Central memory CD8-positive, alpha-beta T cell (primary cell): ENCODE data around the gene KCNQ2.

ENCODE experiments used
- ATAC-seq: fragments of 150-1000 bp; cut with Tn5 transposase; replicated peaks from 2 replicates; pipeline ENCODE4 v1.10.0; 2022; ENCODE audit warnings: mild to moderate bottlenecking, moderate FRiP score, moderate number of reproducible peaks; ENCODE audit not compliant: poor library complexity, severe bottlenecking; ENCODE audit errors: extremely low read depth
- DNase-seq, 2 donors: peaks; one replicate each; pipeline ENCODE4 v3.0.0; 2021; ENCODE audit warnings: low spot score in 2 of 2
- H3K27ac Mint-ChIP-seq: one replicate; pipeline ENCODE4 v1.8.0; 2022; ENCODE audit warnings: low read depth, mild to moderate bottlenecking, moderate library complexity, mixed read lengths
- H3K27me3 Mint-ChIP-seq: one replicate; pipeline ENCODE4 v1.8.0; 2022; ENCODE audit warnings: mixed read lengths
- H3K36me3 Mint-ChIP-seq: one replicate; pipeline ENCODE4 v1.8.0; 2022; ENCODE audit warnings: mild to moderate bottlenecking, moderate library complexity, mixed read lengths; ENCODE audit not compliant: insufficient read depth
- H3K4me1 Mint-ChIP-seq: one replicate; pipeline ENCODE4 v1.8.0; 2022; ENCODE audit warnings: mixed read lengths
- H3K4me3 Mint-ChIP-seq: one replicate; pipeline ENCODE4 v1.8.0; 2022; ENCODE audit warnings: mild to moderate bottlenecking, moderate library complexity, mixed read lengths
- H3K9me3 Mint-ChIP-seq: one replicate; pipeline ENCODE4 v1.8.0; 2022; ENCODE audit warnings: mixed read lengths

The KCNQ2 gene

DNA sequence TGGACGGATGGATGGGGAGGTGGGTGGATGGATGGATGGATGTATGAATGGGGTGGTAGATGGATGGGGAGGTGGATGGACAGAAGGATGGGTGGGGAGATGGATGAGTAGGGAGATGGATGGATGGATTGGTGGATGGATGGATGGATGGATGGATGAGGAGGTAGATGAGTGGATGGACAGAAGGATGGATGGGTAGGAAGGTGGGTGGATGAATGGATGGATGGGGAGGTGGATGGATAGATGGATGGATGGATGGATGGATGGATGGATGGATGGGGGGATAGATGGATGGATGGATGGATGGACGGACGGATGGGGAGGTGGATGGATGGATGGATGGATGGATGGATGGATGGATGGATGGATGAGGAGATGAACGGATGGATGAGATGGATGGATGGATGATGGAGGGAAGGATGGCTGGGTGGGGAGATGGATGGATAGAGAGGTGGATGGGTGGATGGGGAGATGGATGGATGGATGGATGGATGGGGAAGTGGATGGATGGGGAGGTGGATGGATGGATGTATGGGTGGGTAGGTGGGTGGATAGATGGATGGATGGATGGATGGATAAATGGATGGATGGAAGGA lies 19.3 kb upstream of the KCNQ2 start:
- DNase-seq, result no peak
- Mint-ChIP-seq H3K4me3 (no peak overlapping the region), H3K4me1 (no peaks in the 10 kb centered on the region), H3K27me3 (peaks cover 12% of the 10 kb centered on the region), H3K9me3 (no peaks in the 10 kb centered on the region), H3K27ac (no peak overlapping the region), H3K36me3 (no peaks in the 10 kb centered on the region)
- ATAC-seq, result no peak

DNA sequence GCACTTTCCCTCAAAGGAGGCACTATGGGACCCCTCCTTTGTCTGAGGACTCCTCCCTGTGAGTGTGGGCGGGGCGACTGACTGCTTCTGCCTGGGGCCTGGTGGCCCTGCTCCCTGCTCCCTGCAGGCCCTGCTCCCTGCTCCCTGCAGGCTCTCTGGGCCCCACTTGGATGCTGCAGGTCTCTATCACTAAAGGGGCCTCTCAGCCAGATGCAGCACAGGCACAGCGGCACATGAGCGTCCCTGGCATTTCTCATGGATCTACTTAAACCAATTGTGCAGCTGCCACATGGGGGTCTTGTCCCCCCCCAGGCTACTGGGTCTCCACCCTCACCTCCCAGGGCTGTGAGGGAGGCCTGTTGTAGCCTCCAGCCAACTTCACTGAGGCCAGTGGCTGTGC lies 18.6 kb upstream of the KCNQ2 start:
- Mint-ChIP-seq H3K4me1 (no peaks in the 10 kb centered on the region), H3K27ac (no peak overlapping the region), H3K36me3 (no peaks in the 10 kb centered on the region), H3K9me3 (no peaks in the 10 kb centered on the region), H3K4me3 (no peak overlapping the region), H3K27me3 (peaks cover 18% of the 10 kb centered on the region)
- ATAC-seq (no peak), DNase-seq (no peak)

DNA sequence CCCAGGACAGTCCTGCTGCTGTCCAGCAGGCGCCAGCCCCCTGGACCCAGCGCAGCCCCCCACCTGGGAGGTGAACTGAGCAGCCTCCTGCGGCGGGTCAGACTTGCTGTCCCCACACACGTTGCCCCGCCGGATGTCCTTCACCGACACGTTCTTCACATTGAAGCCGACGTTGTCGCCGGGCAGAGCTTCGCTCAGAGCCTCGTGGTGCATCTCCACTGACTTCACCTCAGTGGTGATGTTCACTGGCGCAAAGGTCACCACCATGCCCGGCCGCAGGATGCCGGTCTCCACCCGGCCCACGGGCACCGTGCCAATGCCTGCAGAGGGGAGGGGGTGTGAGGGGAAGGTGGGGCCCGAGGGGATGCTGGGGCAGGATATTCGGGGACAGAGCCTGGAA lies 18.0 kb upstream of the KCNQ2 start:
- ATAC-seq (no peak), DNase-seq (no peak)
- peaks cover 25% of the 10 kb centered on the region for H3K27me3 Mint-ChIP-seq
- no peaks in the 10 kb centered on the region for H3K36me3 Mint-ChIP-seq
- no peaks in the 10 kb centered on the region for H3K4me1 Mint-ChIP-seq
- H3K4me3 Mint-ChIP-seq, result no peak overlapping the region
- H3K9me3 Mint-ChIP-seq, result no peaks in the 10 kb centered on the region
- no peak overlapping the region for H3K27ac Mint-ChIP-seq

DNA sequence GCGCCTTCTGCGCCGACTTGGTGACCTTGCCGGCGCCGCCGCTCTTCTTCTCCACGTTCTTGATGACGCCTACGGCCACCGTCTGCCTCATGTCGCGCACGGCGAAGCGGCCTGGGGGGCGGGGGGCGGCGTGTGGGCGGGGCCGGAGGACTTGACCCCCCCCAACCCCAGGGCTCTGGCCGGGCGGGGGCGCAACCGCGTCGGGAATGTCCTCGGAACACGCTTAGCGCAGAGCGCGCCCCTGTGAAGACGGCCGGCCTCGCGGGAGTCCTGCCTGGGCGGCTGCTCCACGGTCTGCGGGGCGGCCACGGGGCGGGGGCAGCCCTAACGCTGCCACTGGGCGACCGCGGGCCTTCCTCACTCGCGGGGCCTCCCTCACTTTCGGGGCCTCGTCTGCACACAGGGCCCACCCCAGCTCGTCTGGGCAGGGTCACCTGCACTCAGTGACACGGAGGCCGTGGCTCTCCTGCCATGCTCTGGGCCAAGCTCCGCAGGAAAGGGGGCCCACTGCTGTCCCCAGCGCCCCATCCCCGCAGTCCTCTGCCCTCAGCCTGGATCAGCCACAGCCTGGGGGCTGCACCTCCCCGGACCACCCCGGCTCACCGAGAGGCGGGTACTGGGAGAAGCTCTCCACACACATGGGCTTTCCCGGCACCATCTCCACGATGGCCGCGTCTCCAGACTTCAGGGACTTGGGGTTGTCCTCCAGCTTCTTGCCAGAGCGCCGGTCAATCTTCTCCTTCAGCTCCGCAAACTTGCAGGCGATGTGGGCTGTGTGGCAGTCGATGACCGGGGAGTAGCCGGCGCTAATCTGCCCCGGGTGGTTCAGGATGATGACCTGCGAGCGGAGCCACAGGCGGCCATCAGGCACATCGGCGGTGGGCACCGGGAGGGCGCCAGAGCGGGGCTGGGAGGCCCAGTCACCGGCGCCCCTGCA lies 16.1 kb upstream of the KCNQ2 start:
- H3K4me3 Mint-ChIP-seq, result no peak overlapping the region
- H3K4me1 Mint-ChIP-seq, result no peaks in the 10 kb centered on the region
- no peaks in the 10 kb centered on the region for H3K36me3 Mint-ChIP-seq
- H3K27me3 Mint-ChIP-seq, result peaks cover 35% of the 10 kb centered on the region
- ATAC-seq (no peak), DNase-seq (no peak)
- H3K9me3 Mint-ChIP-seq, result no peaks in the 10 kb centered on the region
- H3K27ac Mint-ChIP-seq, result no peak overlapping the region

DNA sequence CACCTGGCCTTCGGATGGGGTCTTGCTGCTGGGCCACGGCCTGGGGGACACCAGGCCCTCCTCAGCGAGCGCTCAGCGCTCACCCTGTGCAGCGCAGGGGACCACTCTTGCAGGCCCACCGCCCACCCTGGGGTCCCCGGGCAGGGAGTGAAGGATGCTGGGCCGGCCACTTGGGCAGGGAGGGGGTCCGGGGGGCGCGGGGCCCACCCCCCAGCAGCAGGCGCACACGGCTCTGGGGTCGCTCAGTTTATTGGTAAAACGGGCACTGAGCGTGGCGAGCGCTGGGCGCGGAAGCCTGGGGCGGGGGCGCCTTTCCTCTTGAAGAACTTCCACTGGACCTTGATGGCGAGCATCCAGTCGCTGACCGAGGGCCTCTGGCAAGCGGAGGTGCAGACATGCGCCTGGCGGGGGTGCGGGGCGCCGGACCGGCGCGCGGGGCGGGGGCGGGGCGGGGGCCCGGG lies 15.4 kb upstream of the KCNQ2 start:
- Mint-ChIP-seq H3K27me3 (peaks cover 41% of the 10 kb centered on the region), H3K36me3 (no peaks in the 10 kb centered on the region), H3K4me1 (peaks cover 4% of the 10 kb centered on the region), H3K27ac (no peak overlapping the region), H3K9me3 (no peaks in the 10 kb centered on the region), H3K4me3 (no peak overlapping the region)
- no peak for ATAC-seq
- DNase-seq, result no peak

DNA sequence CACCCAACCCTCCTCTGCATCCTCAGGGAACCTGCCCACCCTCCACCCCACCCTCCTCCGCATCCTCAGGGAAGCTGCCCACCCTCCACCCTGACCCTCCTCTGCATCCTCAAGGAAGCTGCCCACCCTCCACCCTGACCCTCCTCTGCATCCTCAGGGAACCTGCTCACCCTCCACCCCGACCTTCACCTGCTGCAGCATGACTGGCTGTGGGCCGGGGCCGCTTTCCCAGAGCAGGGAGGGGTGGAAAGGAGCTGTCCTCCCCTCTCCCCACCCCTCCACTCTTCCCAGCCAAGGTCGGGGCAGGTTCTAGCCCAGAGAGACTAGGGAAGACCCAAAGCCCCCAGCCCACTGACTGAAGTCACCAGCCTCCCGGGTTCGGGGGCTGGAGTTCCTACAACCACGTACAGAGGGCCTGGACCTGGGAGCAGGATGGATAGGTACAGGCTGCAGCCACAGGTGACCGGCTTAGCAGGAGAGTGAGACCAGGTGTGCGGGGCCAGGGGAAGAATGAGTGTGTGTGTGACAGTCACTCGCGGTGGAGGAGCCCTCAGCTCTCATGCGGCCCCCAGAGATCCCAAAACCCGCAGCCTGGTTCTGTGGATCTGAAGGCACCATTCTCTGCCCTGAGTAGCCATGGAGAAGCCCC lies 14.8 kb upstream of the KCNQ2 start:
- H3K36me3 Mint-ChIP-seq, result no peaks in the 10 kb centered on the region
- no peak overlapping the region for H3K4me3 Mint-ChIP-seq
- DNase-seq (no peak), ATAC-seq (no peak)
- H3K27ac Mint-ChIP-seq, result no peak overlapping the region
- peaks cover 47% of the 10 kb centered on the region for H3K27me3 Mint-ChIP-seq
- H3K9me3 Mint-ChIP-seq, result no peaks in the 10 kb centered on the region
- H3K4me1 Mint-ChIP-seq, result peaks cover 5% of the 10 kb centered on the region

DNA sequence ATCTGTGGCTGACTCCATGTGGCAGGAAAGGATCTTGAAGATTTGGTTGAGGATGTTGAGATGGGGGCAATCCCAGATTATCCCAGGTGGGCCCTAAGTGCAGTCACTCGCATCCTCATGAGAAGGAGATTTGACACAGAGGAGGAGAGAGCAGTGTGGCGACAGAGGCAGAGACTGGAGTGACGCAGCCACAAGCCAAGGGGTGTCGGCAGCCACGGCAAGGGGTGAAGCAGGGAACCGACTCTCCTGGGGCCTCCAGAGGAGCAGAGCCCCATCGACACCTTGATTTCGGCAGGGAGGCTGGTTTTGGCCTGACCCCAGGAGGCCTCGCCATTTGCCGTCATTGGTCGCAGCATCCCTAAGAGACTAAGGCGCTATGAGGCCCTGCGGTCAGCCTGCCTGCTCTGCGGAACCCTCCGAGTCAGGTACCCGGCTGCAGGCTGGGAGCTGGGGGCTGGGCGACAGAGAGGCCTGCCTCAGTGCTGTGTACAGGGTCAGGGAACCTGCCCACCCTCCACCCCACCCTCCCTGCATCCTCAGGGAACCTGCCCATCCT lies 13.9 kb upstream of the KCNQ2 start:
- DNase-seq (no peak), ATAC-seq (no peak)
- Mint-ChIP-seq H3K36me3 (no peaks in the 10 kb centered on the region), H3K4me3 (no peak overlapping the region), H3K4me1 (peaks cover 5% of the 10 kb centered on the region), H3K27me3 (peaks cover 56% of the 10 kb centered on the region), H3K9me3 (no peaks in the 10 kb centered on the region), H3K27ac (no peak overlapping the region)

DNA sequence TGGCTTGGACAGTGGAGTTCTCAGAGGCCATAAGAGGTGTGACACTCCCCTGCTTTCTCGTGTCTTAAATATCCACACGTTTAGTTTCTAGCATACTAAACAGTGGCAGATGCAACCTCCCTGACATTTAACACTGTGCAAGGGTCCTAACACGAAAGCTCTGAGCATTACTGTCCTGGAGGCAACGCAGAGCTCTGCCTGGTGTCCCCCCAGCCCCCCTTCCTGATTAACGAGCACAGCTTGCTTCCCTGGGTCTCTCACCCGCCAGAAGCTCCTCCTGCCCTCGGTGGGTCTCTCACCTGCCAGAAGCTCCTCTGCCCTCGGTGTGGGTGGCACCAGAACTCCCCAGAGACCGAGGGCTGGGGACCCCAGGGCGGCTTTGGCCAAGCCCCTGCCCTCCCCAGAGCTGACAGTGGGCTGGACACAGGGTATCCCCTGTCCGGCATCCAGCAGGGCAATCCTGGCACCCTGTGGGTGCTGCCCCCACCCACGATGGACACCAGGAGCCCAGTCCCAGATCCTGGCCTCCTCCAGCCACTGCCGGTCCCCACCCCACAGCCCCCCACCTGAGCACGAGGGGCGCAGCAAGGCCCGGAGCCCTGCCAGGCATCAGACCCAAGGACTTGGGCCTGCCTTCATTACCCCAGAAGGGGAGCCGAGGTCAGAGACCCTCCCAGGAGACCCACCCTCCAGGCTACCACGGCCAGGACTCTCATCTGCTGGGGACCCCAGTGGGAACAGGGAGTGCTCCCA lies 12.4 kb upstream of the KCNQ2 start:
- H3K9me3 Mint-ChIP-seq, result no peaks in the 10 kb centered on the region
- DNase-seq (no peak), ATAC-seq (no peak)
- H3K36me3 Mint-ChIP-seq, result no peaks in the 10 kb centered on the region
- no peak overlapping the region for H3K4me3 Mint-ChIP-seq
- H3K27me3 Mint-ChIP-seq, result peaks cover 60% of the 10 kb centered on the region
- H3K4me1 Mint-ChIP-seq, result peaks cover 5% of the 10 kb centered on the region
- H3K27ac Mint-ChIP-seq, result no peak overlapping the region

DNA sequence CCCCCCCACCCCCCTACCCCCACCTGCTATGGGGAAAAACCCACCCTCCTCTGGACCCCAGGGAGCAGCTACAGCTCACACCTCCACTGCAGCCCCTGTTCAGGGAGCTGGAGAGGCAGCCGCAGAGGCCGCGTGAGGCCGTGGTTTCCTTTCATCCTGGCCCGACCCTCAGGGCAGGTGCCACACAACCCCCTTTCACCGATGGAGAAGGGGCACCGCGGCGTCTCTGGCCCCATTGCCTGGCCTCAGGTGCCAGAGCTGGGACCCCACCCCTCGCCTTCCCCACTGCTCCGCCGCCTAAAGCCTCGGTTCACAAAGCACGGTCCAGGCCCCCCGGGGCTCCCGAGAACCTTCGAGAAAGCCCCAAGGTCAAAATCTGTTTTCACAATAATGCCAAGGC lies 11.8 kb upstream of the KCNQ2 start:
- H3K4me3 Mint-ChIP-seq, result no peak overlapping the region
- H3K27me3 Mint-ChIP-seq, result peaks cover 58% of the 10 kb centered on the region
- peaks cover 5% of the 10 kb centered on the region for H3K4me1 Mint-ChIP-seq
- no peak overlapping the region for H3K27ac Mint-ChIP-seq
- H3K36me3 Mint-ChIP-seq, result no peaks in the 10 kb centered on the region
- no peaks in the 10 kb centered on the region for H3K9me3 Mint-ChIP-seq
- no peak for ATAC-seq
- no peak for DNase-seq

DNA sequence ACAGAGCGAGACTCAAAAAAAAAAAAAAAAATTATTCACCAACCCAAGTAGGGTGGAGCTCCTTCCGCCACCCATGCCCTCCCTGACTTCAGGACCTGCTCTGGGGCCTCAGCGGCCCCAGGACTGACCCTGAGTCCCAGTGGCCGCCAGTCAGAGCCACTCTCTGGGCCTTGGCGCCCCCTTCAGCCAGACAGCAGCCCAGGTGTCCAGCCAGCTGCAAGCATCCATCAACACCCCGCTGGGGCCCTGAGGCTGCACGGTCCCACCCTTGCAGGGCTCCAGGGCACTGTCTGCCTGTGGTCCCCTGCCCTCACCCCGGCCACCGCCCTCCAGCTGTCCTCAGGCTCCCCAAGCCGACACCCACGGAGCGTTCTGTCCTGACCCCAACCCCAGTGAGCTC lies 11.4 kb upstream of the KCNQ2 start:
- no peak for ATAC-seq
- peaks cover 58% of the 10 kb centered on the region for H3K27me3 Mint-ChIP-seq
- H3K4me3 Mint-ChIP-seq, result no peak overlapping the region

DNA sequence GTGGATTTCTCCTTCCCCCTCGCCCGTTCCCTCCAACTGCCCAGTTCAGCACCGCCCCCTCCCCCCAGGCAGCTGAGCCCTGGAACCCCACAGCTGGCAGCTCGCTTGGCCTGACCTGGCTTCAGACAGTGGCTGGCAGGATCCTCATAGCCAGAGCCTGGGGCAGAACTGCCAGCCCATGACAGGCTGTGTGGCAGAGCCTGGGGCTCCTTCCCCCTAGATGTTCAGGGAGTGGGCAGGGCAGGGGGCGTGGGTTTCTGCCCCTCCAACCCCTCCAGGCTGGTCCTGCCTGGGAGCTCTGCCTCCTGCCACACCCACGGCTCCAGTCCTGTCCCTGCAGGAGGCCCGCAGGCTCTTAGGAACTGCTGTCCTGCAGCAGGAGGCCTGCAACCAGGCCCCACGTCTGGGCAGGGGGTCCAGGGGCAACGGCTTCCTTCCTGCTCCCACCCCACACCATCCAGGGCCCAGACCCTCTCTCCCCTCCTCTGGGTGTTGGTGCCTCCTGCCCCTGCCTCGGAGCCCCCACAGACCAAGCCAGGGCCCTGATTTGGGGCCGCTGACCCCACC lies 9.6 kb upstream of the KCNQ2 start:
- Mint-ChIP-seq H3K27me3 (peaks cover 75% of the 10 kb centered on the region), H3K4me1 (peaks cover 5% of the 10 kb centered on the region), H3K36me3 (no peaks in the 10 kb centered on the region), H3K27ac (no peak overlapping the region), H3K9me3 (no peaks in the 10 kb centered on the region), H3K4me3 (no peak overlapping the region)
- DNase-seq, result no peak
- ATAC-seq, result no peak

More for the DNA sequence above, 11.4 kb upstream of the KCNQ2 start:
- Mint-ChIP-seq H3K27ac (no peak overlapping the region), H3K36me3 (no peaks in the 10 kb centered on the region), H3K9me3 (no peaks in the 10 kb centered on the region), H3K4me1 (peaks cover 5% of the 10 kb centered on the region)
- DNase-seq, result no peak

DNA sequence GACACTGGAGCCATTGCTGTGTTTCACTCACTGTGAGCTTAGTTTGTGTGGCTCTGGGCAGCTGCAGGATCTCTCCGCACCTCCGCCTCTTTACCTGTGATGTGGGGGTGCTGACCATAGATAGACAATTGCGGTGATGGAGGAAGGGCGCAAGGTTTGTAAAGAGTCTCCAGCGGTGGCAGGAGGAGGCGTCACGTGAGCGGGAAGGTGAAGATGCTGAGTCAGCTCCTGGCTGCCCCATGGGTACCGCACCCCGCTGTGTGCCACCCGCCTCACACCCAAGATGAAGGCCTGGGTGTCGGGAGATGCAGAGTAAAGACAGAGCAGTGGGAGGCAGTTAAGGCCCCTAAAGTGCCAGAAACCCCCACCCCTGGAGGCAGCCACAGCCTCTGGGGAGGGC lies 9.0 kb upstream of the KCNQ2 start:
- peaks cover 80% of the 10 kb centered on the region for H3K27me3 Mint-ChIP-seq
- no peaks in the 10 kb centered on the region for H3K9me3 Mint-ChIP-seq
- ATAC-seq, result no peak
- no peak overlapping the region for H3K27ac Mint-ChIP-seq
- no peak for DNase-seq
- H3K36me3 Mint-ChIP-seq, result no peaks in the 10 kb centered on the region
- H3K4me3 Mint-ChIP-seq, result no peak overlapping the region
- peaks cover 5% of the 10 kb centered on the region for H3K4me1 Mint-ChIP-seq
